Activated CD8-positive, alpha-beta T cell treated with anti-CD3 and anti-CD28 coated beads for 36 hours (primary cell): ENCODE data around the gene PTPRN2. TPM values are rescaled to one million over a fixed set of nuclear protein-coding genes. Genes with fewer than 3 reads are reported as not detected.

Experiments
- ATAC-seq: fragments of 200-7000 bp; cut with Tn5 transposase; one replicate; pipeline ENCODE4 v1.10.0; 2021; ENCODE audit warnings: mild to moderate bottlenecking, moderate library complexity
- CTCF ChIA-PET: fragments of 350-600 bp; sonication (Branson Sonifier 250); formaldehyde crosslinking; loops from one replicate; lab custom pipeline; 2021; ENCODE audit warnings: antibody characterized with exemption; lab: Charles Lee
- POLR2A ChIA-PET: fragments of 350-600 bp; sonication (Branson Sonifier 250); formaldehyde crosslinking; loops from one replicate; lab custom pipeline; 2021; ENCODE audit warnings: antibody characterized with exemption; lab: Charles Lee
- DNase-seq: peaks from one replicate; pipeline ENCODE4 v3.0.0-alpha.2; 2020
- H3K27ac Mint-ChIP-seq: one replicate; pipeline ENCODE4 v1.8.0; 2021; ENCODE audit warnings: mild to moderate bottlenecking, mixed read lengths
- H3K27me3 Mint-ChIP-seq: one replicate; pipeline ENCODE4 v1.8.0; 2021; ENCODE audit warnings: mixed read lengths
- H3K36me3 Mint-ChIP-seq: one replicate; pipeline ENCODE4 v1.8.0; 2021; ENCODE audit warnings: low read depth, mixed read lengths
- H3K4me1 Mint-ChIP-seq: one replicate; pipeline ENCODE4 v1.8.0; 2021; ENCODE audit warnings: low read depth, mixed read lengths
- H3K4me3 Mint-ChIP-seq: one replicate; pipeline ENCODE4 v1.8.0; 2021; ENCODE audit warnings: mild to moderate bottlenecking, moderate library complexity, mixed read lengths
- H3K9me3 Mint-ChIP-seq: one replicate; pipeline ENCODE4 v1.8.0; 2021; ENCODE audit warnings: mixed read lengths
- intact Hi-C: fragments of 100-400 bp; cut with micrococcal nuclease; formaldehyde crosslinking; loops from one replicate; pipeline ENCODE4 v1.10.0; 2022
- total RNA-seq, 2 experiments: library from RNA; stranded (reverse); gene quantifications; one replicate each; pipeline ENCODE4 v1.2.3, GENCODE V29; 2021
- TF ChIP-seq, protein P1 (sequence below): fragments of 200-600 bp; IDR thresholded peaks from one replicate; pipeline ENCODE4 v1.8.0; 2022; ENCODE audit warnings: antibody characterized with exemption, mild to moderate bottlenecking

PTPRN2 gene
- total RNA-seq, 2 experiments from 2014 or later: 0.49 to 0.65 TPM

DNA sequence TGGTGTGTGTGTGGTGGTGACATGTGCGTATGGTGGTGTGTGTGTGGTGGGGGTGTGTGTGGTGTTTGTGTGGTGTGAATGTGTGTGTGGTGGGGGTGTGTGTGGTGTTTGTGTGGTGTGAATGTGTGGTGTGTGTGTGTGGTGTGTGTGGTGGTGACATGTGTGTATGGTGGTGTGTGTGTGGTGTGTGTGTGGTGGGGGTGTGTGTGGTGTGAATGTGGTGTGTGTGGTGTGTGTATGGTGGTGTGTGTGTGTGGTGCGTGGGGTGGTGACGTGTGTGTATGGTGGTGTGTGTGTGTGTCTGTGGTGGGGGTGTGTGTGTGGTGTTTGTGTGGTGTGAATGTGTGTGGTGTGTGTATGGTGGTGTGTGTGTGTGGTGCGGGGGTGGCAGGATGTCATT, 797.7 kb downstream of the PTPRN2 start:
- ChIA-PET POLR2A (no interaction called here), CTCF (no interaction called here)
- H3K27me3 Mint-ChIP-seq: peaks cover 2% of the 10 kb centered on the region
- TF ChIP-seq, protein P1, sequence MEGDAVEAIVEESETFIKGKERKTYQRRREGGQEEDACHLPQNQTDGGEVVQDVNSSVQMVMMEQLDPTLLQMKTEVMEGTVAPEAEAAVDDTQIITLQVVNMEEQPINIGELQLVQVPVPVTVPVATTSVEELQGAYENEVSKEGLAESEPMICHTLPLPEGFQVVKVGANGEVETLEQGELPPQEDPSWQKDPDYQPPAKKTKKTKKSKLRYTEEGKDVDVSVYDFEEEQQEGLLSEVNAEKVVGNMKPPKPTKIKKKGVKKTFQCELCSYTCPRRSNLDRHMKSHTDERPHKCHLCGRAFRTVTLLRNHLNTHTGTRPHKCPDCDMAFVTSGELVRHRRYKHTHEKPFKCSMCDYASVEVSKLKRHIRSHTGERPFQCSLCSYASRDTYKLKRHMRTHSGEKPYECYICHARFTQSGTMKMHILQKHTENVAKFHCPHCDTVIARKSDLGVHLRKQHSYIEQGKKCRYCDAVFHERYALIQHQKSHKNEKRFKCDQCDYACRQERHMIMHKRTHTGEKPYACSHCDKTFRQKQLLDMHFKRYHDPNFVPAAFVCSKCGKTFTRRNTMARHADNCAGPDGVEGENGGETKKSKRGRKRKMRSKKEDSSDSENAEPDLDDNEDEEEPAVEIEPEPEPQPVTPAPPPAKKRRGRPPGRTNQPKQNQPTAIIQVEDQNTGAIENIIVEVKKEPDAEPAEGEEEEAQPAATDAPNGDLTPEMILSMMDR: no peak
- DNase-seq: no peak
- H3K36me3 Mint-ChIP-seq: no peaks in the 10 kb centered on the region
- no peak overlapping the region for H3K27ac Mint-ChIP-seq
- no peaks in the 10 kb centered on the region for H3K4me1 Mint-ChIP-seq
- H3K4me3 Mint-ChIP-seq: no peak overlapping the region
- intact Hi-C loops: no loop called here
- ATAC-seq: no peak
- no peaks in the 10 kb centered on the region for H3K9me3 Mint-ChIP-seq

DNA sequence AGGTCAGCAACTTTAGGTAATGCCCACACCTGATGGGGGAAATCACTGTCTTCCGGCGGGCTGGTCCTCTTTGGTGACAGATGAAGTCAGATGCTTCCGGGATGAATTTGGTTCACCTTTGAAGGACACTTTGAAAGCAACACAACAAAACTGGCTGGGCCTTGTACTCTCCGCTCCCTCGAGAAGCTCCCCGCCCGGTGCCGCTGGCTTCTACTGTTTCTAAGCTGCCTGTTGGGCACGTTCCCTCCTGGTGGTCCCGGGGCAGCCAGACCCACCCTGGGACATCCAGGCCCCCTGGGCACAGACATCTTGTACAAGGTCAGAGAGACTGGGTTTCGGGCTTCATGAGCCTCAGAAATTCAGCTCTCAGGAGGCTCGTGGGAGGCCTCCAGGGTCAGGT, 798.5 kb downstream of the PTPRN2 start:
- Mint-ChIP-seq H3K36me3 (no peaks in the 10 kb centered on the region), H3K27ac (no peak overlapping the region), H3K27me3 (peaks cover under 1% of the 10 kb centered on the region), H3K4me3 (no peak overlapping the region), H3K9me3 (no peaks in the 10 kb centered on the region), H3K4me1 (no peaks in the 10 kb centered on the region)
- CTCF ChIA-PET: no interaction called here
- intact Hi-C loops: no loop called here
- TF ChIP-seq, protein P1: no peak
- DNase-seq (no peak), ATAC-seq (no peak)
- POLR2A ChIA-PET: no interaction called here

DNA sequence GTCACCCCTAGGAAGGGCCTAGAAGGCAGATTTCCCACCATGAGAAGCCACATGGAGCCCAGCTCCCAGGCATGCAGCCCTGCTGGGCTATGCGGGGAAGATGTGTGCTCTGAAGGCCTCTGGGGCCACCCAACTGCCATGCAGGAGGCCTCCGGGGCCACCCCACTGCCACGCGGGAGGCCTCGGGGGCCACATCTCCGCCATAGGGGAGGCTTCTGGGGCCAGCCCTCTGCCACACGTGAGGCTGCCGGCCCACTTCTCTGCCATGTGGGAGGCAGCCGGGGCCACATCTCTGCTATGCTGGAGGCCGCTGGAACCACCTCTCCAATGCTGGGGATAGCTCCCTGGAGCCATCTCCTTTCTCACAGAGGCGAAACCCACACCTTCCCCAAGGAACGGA, 799.0 kb downstream of the PTPRN2 start:
- Mint-ChIP-seq H3K27ac (no peak overlapping the region), H3K4me3 (no peak overlapping the region)
- POLR2A ChIA-PET: no interaction called here

DNA sequence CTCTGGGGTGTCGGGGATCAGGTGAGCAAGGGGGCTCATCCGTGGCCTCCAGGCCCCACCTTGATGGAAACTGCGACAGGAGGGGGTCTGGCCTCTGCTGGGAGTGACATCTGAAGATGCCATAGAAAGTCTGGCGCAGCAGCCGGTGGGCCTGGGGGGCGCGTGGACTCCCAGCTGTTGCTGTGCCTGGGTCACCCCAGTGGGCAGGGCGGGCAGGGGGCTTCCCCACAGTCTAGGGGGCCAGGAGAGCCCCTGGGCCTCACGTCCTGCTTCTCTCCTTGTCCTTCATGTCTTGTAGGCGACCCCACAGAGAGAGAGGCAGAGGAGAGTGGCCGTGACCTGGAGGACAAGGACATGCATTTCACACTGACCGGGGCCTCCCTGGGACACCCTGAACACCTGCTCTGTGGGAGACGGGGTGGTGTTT, 800.3 kb downstream of the PTPRN2 start:
- no peak overlapping the region for H3K4me3 Mint-ChIP-seq
- no peak overlapping the region for H3K27ac Mint-ChIP-seq
- no peaks in the 10 kb centered on the region for H3K27me3 Mint-ChIP-seq
- CTCF ChIA-PET: no interaction called here
- no peaks in the 10 kb centered on the region for H3K4me1 Mint-ChIP-seq
- DNase-seq: no peak
- intact Hi-C loops: no loop called here
- POLR2A ChIA-PET: no interaction called here
- TF ChIP-seq, protein P1: no peak
- H3K36me3 Mint-ChIP-seq: no peaks in the 10 kb centered on the region
- no peak for ATAC-seq
- H3K9me3 Mint-ChIP-seq: no peaks in the 10 kb centered on the region

More for the DNA sequence above, 799.0 kb downstream of the PTPRN2 start:
- no peak for ATAC-seq
- no peaks in the 10 kb centered on the region for H3K9me3 Mint-ChIP-seq
- H3K27me3 Mint-ChIP-seq: no peaks in the 10 kb centered on the region
- no peaks in the 10 kb centered on the region for H3K4me1 Mint-ChIP-seq
- no peaks in the 10 kb centered on the region for H3K36me3 Mint-ChIP-seq
- no peak for DNase-seq
- TF ChIP-seq, protein P1: no peak
- intact Hi-C loops: no loop called here
- CTCF ChIA-PET: no interaction called here

DNA sequence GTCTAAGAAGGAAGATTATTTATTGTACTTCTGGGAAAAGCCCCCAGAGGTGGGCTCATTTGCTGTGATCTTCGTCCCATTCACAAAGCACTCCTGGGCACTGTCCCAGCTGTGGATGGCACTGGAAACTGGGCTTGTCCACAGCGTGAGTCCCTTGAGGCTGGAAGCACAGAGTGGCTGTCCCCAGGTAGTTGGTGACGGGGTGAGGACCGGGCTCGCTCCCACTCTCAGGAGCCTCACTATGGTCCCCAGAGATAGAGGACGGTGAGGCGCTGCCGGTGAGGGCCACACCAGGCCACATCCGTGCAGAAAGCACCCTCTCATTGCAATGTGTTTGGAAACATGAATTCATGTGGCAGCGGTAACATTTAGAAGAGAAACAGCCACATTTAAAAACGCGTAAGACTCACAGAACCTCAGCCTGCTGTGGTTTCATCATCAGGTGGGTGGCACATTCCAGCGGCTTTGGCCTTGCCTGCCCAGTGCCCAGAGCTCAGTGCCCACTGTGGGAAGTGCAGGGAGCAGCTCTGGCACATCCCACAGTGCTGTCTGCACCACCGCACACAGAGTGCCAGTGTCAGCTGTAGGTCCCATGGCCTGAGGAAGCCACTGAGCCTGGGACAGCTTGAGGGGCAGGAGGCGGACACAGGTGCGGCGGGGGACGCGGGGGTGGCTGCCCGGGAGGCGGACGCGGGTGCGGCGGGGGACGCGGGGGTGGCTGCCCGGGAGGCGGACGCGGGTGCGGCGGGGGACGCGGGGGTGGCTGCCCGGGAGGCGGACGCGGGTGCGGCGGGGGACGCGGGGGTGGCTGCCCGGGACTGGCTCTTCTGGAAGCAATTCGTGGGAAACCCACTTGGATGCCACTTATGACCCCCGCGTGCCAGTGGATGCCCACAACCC, 801.0 kb downstream of the PTPRN2 start:
- Mint-ChIP-seq H3K4me1 (no peaks in the 10 kb centered on the region), H3K27me3 (no peaks in the 10 kb centered on the region), H3K9me3 (no peaks in the 10 kb centered on the region), H3K36me3 (no peaks in the 10 kb centered on the region), H3K4me3 (no peak overlapping the region), H3K27ac (no peak overlapping the region)
- POLR2A ChIA-PET: no interaction called here
- no peak for ATAC-seq
- DNase-seq: no peak
- CTCF ChIA-PET: interaction anchor here (1.3 kb wide), 1 partner anchor 8 kb away, joined by 4 read pairs; no protein-coding TSS in a partner anchor
- intact Hi-C loops: no loop called here
- TF ChIP-seq, protein P1: no peak
